GM15510 (cell line): ENCODE measurements around the gene TNS3.

Experiments
- POLR2A ChIP-seq: IDR thresholded peaks from 3 replicates; pipeline ENCODE4 v1.6.1; 2011; ENCODE audit warnings: borderline replicate concordance; ENCODE audit not compliant: insufficient read length; ENCODE audit errors: extremely low read depth

Gene TNS3

GRCh38 chr7:47282790-47283496 is 299.0 kb downstream of the TNS3 start:
- no peak for TF ChIP-seq POLR2A

- TF ChIP-seq POLR2A = no peak
Observed at GRCh38 chr7:47281966-47282643, 299.8 kb downstream of the TNS3 start.

DNA sequence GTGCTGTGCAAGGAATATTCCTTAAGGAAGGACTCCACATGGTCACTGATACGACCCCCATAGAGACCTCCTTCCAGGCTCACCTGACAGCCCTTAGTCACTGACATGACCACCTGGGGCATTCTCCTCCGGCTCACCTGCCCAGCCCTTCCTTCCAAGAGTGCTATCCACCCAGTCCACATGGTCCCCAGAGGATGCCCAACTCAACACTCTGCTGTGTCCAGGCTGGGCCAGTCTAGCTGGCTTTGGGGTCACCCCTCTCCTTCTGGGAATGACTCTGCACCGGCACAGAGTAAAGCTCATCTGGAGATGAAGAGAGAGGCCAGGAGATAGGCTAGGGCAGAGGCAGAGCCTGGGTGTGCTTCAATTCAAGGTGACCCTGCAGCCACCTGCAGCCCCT is 300.8 kb downstream of the TNS3 start:
- no peak for TF ChIP-seq POLR2A

- no peak for TF ChIP-seq POLR2A
Observed at GRCh38 chr7:47280114-47280513, 301.8 kb downstream of the TNS3 start.

- TF ChIP-seq POLR2A = no peak
Observed at GRCh38 chr7:47278043-47278442, 303.9 kb downstream of the TNS3 start.

DNA sequence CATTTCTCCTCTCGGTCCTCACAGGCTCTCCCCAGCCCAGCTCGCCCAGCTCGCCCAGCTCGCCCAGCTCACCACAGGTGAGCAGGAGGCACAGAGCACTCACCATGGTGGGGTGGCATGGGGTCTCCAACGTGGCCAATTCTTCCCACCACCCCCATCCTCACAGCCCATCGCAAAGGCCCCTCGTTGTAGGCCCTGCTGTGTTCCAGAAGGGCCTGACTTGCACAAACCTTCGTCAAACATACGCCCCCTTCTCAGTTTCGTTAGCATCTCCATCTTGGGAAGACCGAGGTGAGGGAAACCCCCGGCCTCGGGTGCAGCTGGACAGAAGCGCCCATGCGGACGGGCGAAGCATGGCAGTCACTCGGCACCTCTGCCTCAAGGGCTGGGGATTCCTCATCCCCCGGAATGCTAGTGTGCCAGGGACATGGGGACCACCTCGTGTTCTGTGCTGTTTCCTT is 304.6 kb downstream of the TNS3 start:
- no peak for TF ChIP-seq POLR2A

DNA sequence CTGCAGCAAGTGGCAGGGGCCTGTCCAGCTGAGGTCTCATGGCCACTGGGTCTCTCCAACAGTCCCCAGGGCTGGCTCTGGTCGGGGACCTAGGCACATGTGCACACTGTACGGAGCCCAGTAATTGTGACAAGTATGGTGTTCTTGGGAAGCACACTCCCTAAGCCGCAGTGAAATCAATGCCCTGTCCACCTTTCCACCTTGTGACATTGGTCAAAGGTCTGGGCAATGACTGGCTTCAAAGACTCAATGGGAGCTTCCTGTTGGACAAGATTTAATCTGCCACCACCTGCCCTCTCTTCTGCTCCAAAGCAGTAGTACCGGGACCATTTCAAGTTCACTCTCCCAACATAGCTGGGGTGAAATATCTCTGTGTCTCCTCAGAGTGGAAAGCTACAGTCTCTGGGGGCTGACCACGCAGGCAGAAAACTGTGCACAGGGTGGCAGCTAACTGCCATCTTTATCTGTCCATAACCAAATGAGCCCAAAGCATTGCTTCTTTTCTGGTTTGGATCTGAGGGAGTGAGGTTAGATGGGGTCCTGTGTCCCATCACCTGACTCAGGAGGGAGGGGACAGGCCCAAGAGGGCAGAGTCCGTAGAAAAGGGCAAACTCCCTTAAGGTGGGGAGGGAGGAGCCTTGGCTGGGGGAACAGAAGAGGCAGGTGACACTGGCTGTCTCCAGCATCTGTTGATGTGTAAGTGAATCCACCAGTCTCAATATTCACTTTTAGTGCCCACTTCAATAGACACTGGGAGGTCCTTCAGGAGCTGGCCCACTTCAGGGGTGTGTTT is 307.7 kb downstream of the TNS3 start:
- TF ChIP-seq POLR2A = no peak

DNA sequence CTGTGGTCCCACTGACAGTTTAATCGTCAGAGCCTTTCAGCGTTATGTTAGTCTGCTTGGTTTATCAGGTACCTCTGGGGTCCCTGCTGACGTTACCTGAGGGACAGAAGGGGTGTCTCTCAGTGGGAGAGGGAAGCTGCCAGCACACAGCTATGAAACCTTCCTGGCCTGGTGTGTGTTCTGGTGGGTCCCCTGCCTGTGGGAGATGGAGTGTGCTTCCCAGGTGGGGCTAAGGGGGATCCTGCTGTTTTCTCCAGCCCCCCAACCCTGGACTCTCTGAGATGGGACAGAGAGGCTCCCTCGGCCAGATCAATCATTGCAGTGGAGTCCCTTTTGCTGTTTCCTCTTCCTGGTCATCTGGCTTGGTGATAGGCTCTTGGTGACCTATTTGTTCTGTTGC is 308.8 kb downstream of the TNS3 start:
- TF ChIP-seq POLR2A = no peak

GRCh38 chr7:47271749-47272148 is 310.2 kb downstream of the TNS3 start:
- no peak for TF ChIP-seq POLR2A

GRCh38 chr7:47268851-47269836 is 312.8 kb downstream of the TNS3 start:
- no peak for TF ChIP-seq POLR2A

DNA sequence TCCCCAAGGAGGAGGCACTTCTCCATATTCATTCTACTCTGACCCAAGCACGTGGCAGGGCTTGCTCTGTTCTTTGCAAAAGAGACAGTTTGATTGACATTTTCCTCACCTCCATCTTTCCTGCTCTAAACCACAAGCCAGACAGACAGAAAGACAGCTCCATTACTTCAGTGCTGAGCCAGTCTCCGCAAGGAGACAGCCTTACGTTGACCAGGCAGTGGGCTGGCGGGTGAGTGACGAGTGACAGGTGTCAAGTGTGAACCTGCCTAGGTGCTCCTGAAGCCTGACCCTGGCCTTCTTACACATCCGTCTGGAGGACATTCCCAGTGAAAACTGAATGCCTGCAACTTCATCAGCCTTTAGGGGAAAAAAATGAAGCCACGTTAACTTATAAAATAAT is 314.6 kb downstream of the TNS3 start:
- TF ChIP-seq POLR2A = no peak

DNA sequence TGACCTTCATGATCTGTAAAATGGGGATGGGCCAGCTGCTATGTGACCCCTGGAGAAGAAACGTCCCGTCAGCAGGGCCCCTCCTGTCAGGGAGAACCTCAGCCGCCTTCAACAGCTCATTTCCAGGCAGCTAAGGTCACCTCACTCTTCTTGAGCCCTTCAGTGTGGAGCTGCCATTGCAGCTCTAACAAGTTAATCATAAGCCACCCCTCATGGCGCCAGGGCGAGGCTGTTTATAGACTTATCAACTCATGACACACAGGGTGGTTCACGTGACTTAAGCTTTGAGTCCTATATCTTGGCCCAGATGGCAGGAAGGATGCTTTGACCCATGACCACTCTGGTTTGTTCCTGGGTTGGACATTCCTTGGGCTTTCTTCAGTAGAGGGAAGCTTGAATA is 315.1 kb downstream of the TNS3 start:
- TF ChIP-seq POLR2A = no peak

DNA sequence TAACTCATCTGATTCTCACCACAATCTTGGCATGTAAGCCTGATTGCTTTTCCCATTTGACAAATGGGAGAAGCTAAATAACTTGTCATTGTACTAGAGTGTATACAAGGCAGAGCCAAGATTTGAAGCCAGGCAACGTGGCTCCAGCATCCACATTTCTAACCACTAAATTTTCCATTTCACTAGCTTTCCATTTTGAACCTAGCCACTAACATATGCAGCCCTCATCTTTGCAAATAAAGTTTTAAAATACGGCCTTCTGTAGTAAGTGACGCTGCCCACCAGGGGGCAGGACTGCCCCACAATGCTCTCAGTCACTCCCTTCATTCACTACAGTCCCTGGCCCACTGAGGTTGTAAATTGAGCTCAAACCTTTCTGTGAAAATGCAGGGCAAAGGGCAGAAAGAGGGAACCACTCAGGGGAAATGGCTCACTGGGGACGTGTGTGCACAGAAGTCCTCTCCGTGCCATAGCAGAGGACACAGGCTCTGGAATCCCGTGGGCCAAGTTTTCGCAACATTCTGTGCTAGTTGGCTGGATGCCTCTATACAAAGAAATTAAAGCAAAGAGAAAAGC is 315.7 kb downstream of the TNS3 start:
- TF ChIP-seq POLR2A = no peak

DNA sequence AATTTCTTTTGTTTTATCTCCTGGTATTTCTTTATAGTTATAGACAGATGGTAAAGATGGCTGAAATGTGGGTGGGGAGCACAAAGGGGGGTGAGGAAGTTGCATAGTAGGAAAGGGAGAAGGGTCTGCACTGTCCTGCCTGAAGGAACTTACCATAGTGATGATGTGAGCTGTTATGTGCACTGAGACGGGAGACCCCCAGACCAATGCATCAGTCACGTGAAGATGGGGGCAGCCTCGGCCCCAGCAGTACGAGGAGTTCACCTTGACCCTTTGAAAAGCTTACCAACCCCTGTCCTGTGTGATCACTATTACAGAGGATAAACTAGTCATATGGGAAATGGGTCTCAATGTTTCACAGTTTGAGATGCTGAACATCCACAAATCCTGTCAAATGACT is 316.3 kb downstream of the TNS3 start:
- no peak for TF ChIP-seq POLR2A
